Measurements from ENCODE around the gene MINAR2. TPM values are rescaled to one million over a fixed set of nuclear protein-coding genes. Genes with fewer than 3 reads are reported as not detected.

MINAR2 gene
- total RNA-seq, 4 donors from 2014 or later, result not detected

- no peak for DNase-seq
- H3K9me3 ChIP-seq, result no peaks in the 10 kb centered on the region
- intact Hi-C loops (cut with DNase I; ENCODE audit: low total_unique reads) (no loop called here), in situ Hi-C loops (cut with MboI; ENCODE audit: low pct_ligation_motif_present in 1 of 4, low pct_unique_long_range_greater_than_20kb in 1 of 4, low sequenced_read_pairs in 3 of 4) (no loop called here)
- H3K4me1 ChIP-seq, result no peaks in the 10 kb centered on the region
- TF ChIP-seq EP300 (IDR thresholded peaks at IDR 0.05; ENCODE audit: low read depth) (no peak), POLR2AphosphoS5 (IDR thresholded peaks at IDR 0.05) (no peak), CTCF (IDR thresholded peaks at IDR 0.05) (no peak), POLR2A (IDR thresholded peaks at IDR 0.05) (no peak)
- H3K27me3 ChIP-seq, result no peaks in the 10 kb centered on the region
- no peaks in the 10 kb centered on the region for H3K36me3 ChIP-seq
- no peak overlapping the region for H3K27ac ChIP-seq
- H3K4me3 ChIP-seq, result no peak overlapping the region
Observed at GRCh38 chr5:129717751-129718310, 30.1 kb upstream of the MINAR2 start.

- WGBS, 2 donors (ENCODE audit: low coverage in 1 of 2), result 86 to 89% methylated on average over 1 of the region's 1 CpG
- intact Hi-C loops (cut with DNase I; ENCODE audit: low total_unique reads) (no loop called here), in situ Hi-C loops (cut with MboI; ENCODE audit: low pct_ligation_motif_present in 1 of 4, low pct_unique_long_range_greater_than_20kb in 1 of 4, low sequenced_read_pairs in 3 of 4) (no loop called here)
- Histone ChIP-seq H3K4me1 (no peaks in the 10 kb centered on the region), H3K36me3 (no peaks in the 10 kb centered on the region), H3K27me3 (no peaks in the 10 kb centered on the region), H3K27ac (no peak overlapping the region), H3K9me3 (no peaks in the 10 kb centered on the region), H3K4me3 (no peak overlapping the region)
- DNase-seq, result no peak
- TF ChIP-seq POLR2A (IDR thresholded peaks at IDR 0.05) (no peak), CTCF (IDR thresholded peaks at IDR 0.05) (no peak), POLR2AphosphoS5 (IDR thresholded peaks at IDR 0.05) (no peak), EP300 (IDR thresholded peaks at IDR 0.05; ENCODE audit: low read depth) (no peak)
Observed at GRCh38 chr5:129718471-129719090, 29.3 kb upstream of the MINAR2 start.

- Histone ChIP-seq H3K27me3 (no peaks in the 10 kb centered on the region), H3K4me3 (no peak overlapping the region), H3K36me3 (no peaks in the 10 kb centered on the region), H3K27ac (no peak overlapping the region), H3K4me1 (no peaks in the 10 kb centered on the region), H3K9me3 (no peaks in the 10 kb centered on the region)
- TF ChIP-seq POLR2A (IDR thresholded peaks at IDR 0.05), result no peak
- no peak for TF ChIP-seq EP300 (IDR thresholded peaks at IDR 0.05; ENCODE audit: low read depth)
- no peak for TF ChIP-seq POLR2AphosphoS5 (IDR thresholded peaks at IDR 0.05)
- no peak for TF ChIP-seq CTCF (IDR thresholded peaks at IDR 0.05)
- WGBS, 2 donors (ENCODE audit: low coverage in 1 of 2), result 28 to 35% methylated on average over 2 of the region's 2 CpGs
- DNase-seq, result no peak
- intact Hi-C loops (cut with DNase I; ENCODE audit: low total_unique reads), result no loop called here
- in situ Hi-C loops (cut with MboI; ENCODE audit: low pct_ligation_motif_present in 1 of 4, low pct_unique_long_range_greater_than_20kb in 1 of 4, low sequenced_read_pairs in 3 of 4), result no loop called here
Observed at GRCh38 chr5:129724222-129724621, 23.7 kb upstream of the MINAR2 start.

- H3K4me1 ChIP-seq, result no peaks in the 10 kb centered on the region
- H3K27ac ChIP-seq, result no peak overlapping the region
- intact Hi-C loops (cut with DNase I; ENCODE audit: low total_unique reads) (no loop called here), in situ Hi-C loops (cut with MboI; ENCODE audit: low pct_ligation_motif_present in 1 of 4, low pct_unique_long_range_greater_than_20kb in 1 of 4, low sequenced_read_pairs in 3 of 4) (no loop called here)
- H3K36me3 ChIP-seq, result no peaks in the 10 kb centered on the region
- TF ChIP-seq CTCF (IDR thresholded peaks at IDR 0.05), result no peak
- TF ChIP-seq EP300 (IDR thresholded peaks at IDR 0.05; ENCODE audit: low read depth), result no peak
- TF ChIP-seq POLR2A (IDR thresholded peaks at IDR 0.05), result no peak
- no peak for TF ChIP-seq POLR2AphosphoS5 (IDR thresholded peaks at IDR 0.05)
- H3K4me3 ChIP-seq, result no peak overlapping the region
- no peaks in the 10 kb centered on the region for H3K9me3 ChIP-seq
- H3K27me3 ChIP-seq, result no peaks in the 10 kb centered on the region
- no peak for DNase-seq
- WGBS, 2 donors (ENCODE audit: low coverage in 1 of 2), result 88 to 90% methylated on average over 4 of the region's 4 CpGs
Observed at GRCh38 chr5:129724647-129725046, 23.2 kb upstream of the MINAR2 start.
